GM12801 (cell line): ENCODE results near the gene MACF1.

Source experiments
- TF ChIP-seq, protein P1 (sequence below): IDR thresholded peaks from one replicate; pipeline ENCODE4 v1.5.1; 2011; ENCODE audit warnings: control low read depth; ENCODE audit not compliant: insufficient read length; ENCODE audit errors: extremely low read depth

MACF1 gene

DNA sequence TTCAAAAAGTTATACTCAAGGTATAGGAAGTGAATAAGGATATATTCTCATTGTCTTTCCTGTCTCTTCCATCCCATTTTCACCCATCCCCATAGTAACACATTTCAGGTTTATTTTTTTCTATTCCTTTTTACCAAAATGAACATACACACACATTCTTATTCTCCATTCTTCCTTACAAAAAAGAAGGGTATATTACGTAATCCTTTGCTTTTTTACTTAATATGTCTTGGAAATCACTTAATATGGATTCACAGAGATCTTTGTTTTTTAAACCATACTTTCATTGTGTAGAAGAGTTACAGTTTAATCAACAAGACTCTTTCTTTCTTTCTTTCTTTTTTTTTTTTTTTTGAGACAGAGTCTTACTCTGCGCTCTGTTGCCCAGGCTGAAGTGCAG is 158.8 kb downstream of the MACF1 start:
- TF ChIP-seq, protein P1, sequence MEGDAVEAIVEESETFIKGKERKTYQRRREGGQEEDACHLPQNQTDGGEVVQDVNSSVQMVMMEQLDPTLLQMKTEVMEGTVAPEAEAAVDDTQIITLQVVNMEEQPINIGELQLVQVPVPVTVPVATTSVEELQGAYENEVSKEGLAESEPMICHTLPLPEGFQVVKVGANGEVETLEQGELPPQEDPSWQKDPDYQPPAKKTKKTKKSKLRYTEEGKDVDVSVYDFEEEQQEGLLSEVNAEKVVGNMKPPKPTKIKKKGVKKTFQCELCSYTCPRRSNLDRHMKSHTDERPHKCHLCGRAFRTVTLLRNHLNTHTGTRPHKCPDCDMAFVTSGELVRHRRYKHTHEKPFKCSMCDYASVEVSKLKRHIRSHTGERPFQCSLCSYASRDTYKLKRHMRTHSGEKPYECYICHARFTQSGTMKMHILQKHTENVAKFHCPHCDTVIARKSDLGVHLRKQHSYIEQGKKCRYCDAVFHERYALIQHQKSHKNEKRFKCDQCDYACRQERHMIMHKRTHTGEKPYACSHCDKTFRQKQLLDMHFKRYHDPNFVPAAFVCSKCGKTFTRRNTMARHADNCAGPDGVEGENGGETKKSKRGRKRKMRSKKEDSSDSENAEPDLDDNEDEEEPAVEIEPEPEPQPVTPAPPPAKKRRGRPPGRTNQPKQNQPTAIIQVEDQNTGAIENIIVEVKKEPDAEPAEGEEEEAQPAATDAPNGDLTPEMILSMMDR = no peak

DNA sequence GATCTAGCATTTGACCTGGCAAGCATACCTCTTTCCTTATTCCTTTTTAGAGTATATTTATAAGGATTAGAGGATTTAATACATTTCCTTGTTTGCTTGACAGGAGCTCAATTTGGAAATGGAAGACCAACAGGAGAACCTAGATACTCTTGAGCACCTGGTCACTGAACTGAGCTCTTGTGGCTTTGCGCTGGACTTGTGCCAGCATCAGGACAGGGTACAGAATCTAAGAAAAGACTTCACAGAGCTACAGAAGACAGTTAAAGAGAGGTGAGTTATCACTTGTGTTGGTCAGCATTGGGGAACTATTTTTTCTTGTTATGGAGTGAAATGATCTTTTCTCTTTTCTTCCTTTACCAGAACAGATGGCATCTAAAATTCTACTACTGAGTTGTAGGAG is 163.6 kb downstream of the MACF1 start:
- TF ChIP-seq, protein P1 = no peak

DNA sequence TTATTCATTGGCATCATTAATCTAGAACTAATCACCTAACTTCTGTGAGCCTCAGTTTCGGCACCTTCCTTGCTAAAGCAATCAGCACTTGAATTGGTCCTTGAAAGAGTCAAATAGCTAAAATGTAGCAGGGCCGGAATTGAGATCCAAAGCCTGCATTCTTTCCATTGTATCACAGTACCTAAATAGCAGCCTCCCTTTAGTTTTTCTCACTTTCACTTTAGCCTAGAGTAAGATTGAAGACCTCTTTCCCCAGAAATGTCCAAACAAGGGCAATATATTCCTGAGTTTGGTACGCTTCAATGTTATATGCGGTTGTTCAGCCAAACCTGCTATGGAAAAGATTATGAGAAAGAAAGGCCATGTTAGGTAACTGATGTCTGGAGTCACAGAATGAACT is 165.1 kb downstream of the MACF1 start:
- TF ChIP-seq, protein P1 = no peak

DNA sequence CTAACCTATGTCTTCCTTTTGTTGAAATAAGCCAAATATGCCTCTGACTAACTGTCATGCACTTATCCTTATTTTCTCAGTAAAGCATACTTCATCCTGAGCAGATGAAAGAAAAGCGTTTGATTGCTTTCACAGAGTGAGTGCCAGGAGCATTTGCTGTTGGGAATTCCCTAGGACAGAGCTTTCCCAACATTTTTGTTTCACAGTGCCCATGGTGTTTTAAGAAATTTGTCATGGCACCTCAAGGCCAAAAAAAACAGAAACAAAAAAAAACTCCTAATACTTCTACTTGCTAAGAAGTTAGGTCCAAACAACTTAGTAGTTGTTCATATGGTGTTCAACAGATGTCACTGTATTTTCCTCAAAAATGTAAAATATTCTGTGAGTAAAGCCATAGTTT is 166.1 kb downstream of the MACF1 start:
- TF ChIP-seq, protein P1 = no peak

DNA sequence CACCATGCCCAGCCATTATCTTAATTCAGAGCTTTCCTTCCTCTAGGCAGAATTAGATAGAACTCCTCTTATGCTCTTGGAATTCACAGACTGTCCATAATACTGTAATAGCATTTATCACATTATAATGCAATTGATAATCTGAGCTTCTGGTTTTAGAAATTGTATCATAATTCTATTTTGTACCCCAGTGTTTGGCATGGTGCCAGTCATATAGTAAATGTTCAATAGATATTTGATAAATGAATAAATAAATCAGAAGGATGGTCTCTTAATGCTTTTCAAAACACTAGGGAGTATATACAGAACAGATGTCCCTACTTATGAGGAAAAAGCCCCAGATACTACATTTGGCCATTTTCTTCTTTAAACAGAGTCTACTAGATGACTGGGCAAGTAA is 167.6 kb downstream of the MACF1 start:
- TF ChIP-seq, protein P1 = no peak

DNA sequence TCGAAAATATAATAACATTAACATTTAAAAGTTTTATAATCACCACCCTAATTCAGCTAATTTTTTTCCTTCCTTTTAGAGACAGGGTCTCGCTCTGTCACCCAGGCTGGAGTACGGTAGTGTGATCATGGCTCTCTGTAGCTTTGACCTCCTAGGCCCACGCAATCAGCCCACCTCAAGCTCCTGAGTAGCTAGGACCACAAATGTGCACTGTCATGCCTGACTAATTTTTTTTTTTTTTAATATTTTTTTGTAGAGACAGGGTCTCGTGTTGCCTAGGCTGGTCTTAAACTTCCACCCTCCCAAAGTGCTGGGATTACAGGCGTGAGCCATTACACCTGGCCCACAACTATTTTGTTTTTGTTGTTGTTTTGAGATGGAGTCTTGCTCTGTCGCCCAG is 172.2 kb downstream of the MACF1 start:
- TF ChIP-seq, protein P1 = no peak

GRCh38 chr1:39378377-39378776 is 173.9 kb downstream of the MACF1 start:
- TF ChIP-seq, protein P1 = no peak

GRCh38 chr1:39379187-39379586 is 174.7 kb downstream of the MACF1 start:
- TF ChIP-seq, protein P1 = no peak
